HTR-8/SVneo (cell line): ENCODE data around the gene SRF.

ENCODE experiments used
- DNase-seq: peaks from one replicate; pipeline ENCODE4 v3.0.0; 2011; ENCODE audit warnings: low spot score, mixed read lengths; ENCODE audit not compliant: insufficient read length
- FAIRE-seq: peaks from 2 replicates; lab custom pipeline; 2011; peaks lifted over from hg19 to GRCh38; lab: Jason Lieb, UNC

Gene SRF

DNA sequence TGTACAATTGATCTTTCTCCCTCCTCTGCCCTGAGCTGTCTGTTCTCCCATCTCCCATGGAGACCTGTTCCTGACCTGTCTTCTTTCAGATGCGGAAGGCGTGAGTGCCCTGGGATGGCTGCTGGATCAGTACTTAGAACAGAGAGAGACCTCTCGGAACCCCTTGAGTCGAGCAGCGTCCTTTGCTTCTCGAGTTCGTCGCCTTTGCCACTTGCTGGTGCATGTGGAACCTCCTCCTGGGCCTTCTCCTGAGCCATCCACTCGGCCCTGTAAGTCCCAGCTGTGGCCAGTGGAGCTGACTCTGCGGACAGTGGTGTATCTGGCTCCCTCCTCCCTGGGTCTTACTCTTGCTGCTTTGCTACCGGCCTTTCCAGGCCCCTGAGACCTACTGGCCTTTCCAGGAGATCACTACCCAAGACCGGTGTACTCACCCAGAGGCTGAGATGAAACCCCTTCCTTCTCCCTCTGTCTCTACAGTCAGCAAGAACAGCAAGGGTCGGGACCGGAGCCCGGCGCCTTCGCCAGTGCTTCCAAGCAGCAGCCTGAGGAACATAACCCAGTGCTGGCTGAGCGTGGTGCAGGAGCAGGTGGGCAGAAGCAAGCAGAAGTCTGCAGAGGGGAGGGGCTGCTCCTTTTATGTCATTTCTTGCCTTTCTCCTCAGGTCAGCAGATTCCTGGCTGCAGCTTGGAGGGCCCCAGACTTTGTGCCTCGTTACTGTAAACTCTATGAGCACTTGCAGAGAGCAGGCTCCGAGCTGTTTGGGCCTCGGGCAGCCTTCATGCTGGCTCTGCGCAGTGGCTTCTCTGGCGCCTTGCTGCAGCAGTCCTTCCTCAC lies 33.4 kb downstream of the SRF start:
- DNase-seq (no peak), FAIRE-seq (no peak)

DNA sequence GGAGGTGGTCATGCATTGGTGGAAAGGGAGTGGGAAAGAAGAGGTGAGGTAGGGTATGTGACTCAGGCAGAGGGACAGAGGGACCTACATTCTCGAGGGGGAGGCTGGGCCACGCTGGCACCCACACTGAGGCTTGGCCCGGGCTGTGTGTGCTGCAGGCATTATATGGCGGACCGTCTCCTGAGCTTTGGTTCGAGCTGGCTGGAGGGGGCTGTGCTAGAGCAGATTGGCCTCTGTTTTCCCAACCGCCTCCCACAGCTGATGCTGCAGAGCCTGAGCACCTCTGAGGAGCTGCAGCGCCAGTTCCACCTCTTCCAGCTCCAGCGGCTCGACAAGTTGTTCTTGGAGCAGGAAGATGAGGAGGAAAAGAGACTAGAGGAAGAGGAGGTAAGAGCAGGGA lies 34.8 kb downstream of the SRF start:
- no peak for DNase-seq
- no peak for FAIRE-seq

DNA sequence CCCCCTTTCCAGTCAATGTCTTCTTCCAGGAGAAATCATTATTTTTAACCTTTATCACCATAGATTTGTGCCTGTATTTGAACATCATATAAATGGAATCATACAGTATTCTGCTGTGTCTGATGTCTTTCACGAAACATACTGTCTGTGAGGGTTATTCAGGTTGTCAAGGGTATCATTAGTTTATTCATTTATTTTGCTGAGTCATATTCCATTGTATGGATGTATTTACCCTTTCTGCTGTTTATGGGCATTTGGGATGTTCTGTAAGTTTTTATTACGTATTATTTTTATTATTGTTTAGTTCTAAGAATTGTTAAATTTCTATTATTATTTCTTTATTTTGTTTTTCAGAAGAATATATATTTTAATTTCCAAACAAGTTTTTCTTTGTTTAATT lies 36.2 kb downstream of the SRF start:
- FAIRE-seq (no peak), DNase-seq (no peak)

DNA sequence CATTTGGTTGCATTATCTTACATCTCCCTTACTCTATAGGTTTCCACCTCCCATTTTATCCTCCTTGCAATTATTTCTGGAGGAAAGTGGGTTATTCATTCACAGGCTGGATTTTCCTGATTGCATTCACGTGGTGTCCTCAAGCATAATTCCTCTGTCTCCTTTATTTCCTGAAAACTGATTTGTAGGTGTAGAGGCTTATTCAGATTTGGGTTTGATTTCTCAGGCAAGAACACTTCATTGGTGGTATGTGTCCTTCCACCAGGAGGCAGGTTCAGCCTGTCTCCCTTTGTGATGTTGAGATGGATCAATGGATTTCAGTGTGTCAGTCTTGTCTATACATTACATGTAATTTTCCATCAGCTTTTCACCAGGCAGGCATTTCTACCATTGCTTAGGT lies 40.9 kb downstream of the SRF start:
- FAIRE-seq (no peak), DNase-seq (no peak)

DNA sequence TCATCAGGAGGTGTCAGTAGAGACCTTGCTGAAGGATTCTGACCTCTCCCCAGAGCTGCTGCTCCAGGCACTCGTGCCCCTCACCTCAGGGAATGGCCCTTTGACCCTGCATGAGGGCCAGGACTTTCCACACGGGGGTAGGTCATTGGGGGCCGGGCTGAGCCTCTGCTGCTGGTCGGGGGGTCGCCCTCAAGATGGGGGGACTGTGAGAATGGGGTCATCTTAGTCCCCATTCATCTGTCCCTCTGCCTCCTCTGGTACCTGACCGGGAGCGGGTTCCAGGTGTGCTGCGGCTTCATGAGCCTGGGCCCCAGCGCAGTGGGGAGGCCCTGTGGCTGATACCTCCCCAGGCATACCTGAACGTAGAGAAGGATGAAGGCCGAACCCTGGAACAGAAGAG lies 42.4 kb downstream of the SRF start:
- DNase-seq = no peak

DNA sequence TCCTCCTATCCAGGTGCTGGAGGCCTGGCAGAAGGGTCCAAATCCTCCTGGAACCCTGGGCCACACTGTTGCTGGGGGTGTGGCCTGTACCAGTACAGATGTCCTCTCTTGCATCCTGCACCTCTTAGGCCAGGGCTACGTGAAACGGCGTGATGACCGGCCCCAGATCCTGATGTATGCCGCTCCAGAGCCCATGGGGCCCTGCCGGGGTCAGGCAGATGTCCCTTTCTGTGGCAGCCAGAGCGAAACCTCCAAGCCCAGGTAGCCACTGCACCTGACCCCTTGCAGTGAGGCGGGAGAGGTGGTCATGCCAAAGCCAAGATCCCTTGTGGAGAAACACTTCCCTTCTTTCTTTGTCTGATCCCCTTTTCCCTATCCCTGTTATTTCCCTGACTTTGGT lies 44.0 kb downstream of the SRF start:
- DNase-seq = no peak
- no peak for FAIRE-seq

More for the DNA sequence above, 42.4 kb downstream of the SRF start:
- FAIRE-seq = no peak

DNA sequence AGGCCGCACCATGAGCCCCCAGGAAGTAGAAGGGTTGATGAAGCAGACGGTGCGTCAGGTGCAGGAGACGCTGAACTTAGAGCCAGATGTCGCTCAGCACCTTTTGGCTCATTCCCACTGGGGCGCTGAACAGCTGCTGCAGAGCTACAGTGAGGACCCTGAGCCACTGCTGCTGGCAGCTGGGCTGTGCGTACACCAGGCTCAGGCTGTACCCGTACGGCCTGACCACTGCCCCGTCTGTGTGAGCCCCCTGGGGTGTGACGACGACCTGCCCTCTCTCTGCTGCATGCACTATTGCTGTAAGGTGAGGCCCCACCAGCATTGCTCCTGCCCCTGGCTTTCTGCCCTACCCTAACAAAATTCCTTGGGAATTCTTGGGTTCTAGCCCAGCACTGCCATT lies 45.1 kb downstream of the SRF start:
- DNase-seq (no peak), FAIRE-seq (no peak)

DNA sequence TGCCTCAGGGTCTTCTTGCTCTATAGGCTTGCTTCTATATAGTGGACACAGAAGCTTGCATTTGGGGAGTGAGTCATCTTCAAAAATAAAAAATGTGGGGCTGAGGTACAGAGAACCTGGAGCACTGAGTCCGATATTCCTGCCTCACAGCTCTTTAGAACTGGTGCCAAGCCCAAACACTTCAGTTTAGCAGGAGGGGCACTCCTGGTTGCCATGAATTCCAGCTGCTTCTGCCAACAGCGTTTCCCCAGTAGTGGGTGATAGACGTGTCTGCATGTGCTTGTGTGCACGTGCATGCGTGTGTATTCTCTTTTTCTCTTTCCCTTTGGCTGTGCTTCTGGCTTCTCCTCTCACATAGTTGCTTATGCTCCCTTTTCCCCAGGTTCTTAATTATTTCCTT lies 46.3 kb downstream of the SRF start:
- no peak for DNase-seq
- no peak for FAIRE-seq

DNA sequence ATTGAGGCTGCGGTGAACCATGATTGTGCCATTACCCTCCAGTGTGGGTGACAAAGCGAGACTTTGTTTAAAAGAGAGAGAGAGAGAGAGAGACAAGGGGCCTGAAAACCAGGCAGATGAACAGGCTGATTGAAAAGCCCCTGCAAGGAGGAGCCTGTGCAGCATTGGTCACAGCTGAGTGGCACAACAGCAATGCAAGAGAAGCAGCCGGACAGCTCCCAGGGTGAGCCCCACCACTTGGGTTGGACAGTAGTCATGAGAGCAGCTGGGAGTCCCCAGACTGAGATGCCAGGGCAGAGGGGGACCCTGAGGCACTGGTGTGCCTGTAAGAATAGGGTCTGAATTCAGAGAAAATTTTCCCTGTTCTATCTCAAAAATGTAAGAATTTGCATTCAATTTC lies 48.0 kb downstream of the SRF start:
- no peak for DNase-seq
- no peak for FAIRE-seq

DNA sequence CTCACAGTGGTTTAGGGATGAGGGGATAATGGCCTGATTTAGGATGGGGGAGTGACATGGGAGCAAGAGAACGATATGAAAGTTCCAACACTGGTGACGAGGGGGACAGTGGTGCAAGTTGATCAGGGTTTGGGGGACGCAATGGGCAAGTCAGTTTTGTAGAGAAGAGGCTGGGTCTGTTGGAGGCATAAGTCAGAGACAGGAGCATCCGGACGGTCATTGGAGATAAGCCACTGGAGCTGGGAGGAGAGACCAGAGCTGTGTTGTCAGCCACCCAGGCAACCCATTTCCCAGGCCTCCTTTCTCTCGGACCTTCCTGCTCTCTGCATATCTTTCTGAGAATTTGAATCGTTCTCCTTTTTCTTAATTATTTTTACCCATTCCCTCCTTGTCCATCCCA lies 48.7 kb downstream of the SRF start:
- no peak for FAIRE-seq

DNA sequence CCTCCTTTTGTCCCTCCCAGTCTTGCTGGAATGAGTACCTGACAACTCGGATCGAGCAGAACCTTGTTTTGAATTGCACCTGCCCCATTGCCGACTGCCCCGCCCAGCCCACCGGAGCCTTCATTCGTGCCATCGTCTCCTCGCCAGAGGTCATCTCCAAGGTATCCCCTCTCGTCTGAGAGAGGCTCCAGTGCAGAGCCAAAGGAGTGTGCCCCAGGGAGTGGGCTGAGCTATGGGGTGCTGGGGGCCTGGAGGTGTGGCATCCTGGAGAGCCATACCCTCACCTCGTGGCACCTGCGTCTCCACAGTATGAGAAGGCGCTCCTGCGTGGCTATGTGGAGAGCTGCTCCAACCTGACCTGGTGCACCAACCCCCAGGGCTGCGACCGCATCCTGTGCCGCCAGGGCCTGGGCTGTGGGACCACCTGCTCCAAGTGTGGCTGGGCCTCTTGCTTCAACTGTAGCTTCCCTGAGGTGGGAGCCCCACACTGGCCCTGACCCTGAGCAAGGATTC lies 49.4 kb downstream of the SRF start:
- no peak for FAIRE-seq

More for the DNA sequence above, 48.7 kb downstream of the SRF start:
- no peak for DNase-seq

DNA sequence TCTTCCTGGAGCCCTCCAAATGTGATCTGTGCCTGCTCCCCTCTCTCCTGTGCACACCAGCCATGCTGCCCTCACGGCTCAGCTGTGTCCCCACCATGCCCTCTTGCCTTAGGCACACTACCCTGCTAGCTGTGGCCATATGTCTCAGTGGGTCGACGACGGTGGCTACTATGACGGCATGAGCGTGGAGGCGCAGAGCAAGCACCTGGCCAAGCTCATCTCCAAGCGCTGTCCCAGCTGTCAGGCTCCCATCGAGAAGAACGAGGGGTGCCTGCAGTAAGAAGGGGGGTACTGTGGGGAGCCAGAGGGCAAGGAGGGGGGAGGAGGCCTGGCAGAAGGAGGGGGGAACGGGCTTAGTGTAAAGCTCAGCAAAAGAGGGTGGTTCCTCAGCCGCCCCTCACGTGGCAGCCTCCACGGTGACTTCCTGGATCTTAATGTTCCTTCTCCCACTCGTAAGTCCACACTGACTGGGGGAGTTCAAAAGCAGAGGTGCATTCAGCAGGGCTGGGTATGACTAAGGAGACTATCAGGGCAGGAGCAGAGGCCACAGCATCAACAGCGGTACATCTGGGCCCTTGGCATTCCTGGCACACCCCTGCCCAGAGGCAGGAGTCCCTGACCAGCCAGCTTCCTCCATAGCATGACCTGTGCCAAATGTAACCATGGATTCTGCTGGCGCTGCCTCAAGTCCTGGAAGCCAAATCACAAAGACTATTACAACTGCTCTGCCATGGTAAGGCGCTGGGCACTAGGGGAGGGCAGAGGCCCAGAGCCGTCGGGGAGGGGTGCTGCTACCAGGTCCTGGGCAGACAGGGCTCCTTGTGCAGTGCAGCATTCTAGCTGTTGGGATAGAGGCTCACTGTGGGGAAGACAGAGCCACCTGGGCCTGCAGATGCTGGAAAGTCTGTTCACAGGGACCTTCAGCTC lies 50.2 kb downstream of the SRF start:
- DNase-seq (no peak), FAIRE-seq (no peak)

More for the DNA sequence above, 49.4 kb downstream of the SRF start:
- no peak for DNase-seq

DNA sequence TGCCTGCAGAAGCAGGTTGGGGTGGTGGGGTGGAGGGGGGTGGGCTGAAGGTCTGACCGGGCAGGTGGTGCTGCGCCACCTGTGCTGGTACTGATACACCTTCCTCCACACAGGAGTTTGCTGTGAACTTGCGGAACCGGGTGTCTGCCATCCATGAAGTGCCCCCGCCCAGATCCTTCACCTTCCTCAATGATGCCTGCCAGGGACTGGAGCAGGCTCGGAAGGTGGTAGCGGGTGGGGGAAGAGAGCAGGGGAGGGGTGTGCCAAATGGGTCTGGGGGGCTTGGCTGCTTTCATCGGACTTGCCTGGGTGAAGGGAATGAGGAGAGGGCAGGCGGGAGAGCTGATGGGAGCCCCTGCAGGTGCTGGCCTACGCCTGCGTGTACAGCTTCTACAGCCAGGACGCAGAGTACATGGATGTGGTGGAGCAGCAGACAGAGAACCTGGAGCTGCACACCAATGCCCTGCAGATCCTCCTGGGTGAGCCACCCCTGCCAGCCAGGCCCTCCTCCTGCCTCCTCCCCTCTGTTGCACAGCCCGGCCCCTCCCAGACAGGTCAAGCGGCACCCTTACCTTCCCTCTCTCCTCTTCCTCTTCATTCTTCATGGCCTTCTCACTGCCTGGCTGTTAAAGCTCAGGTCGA lies 51.5 kb downstream of the SRF start:
- no peak for FAIRE-seq
- no peak for DNase-seq

DNA sequence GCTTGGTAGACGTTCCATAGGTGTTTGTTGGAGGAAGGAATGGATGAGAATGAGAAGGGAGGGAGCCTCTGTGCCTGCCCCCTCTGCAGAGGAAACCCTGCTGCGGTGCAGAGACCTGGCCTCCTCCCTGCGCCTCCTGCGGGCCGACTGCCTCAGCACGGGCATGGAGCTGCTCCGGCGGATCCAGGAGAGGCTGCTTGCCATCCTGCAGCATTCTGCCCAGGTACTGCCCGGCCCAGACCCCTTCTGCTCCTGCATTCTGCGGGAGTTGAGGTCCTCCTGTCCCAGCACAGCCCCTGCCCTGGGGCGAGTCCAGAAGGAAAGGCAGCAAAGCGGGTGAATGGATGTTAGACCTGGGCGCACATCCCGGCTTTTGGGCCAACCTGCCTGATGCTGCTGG lies 52.1 kb downstream of the SRF start:
- FAIRE-seq (no peak), DNase-seq (no peak)

DNA sequence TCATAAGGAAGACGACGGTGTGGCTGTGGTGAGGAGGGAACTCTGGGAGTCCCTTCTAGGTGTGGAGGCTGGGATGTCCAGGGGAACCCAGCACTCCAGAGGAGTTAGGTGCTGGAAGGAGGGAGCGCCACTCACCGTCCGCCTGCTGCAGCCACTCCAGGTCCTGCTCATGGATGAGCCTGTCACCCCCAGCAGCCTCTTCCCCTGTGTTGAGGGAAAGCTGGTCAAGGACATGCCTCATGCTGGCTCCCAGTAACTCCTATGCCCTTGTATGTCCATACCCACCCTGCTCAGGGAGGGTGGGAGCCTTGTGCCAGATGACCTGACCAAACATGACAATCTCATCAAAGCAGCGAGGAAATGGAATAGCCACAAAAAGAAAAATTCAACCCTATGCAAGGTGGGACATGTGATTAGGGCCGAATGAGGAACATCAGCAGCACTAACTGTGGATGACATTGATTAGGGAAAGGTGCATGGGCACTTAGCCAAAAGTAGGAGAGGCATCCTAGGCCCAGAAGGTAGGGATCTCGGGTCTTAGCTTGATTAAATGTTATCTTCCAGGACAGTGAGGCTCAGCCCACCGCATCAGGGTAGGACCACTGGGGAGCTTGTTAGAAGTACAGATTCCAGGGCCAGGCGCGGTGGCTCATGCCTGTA lies 55.3 kb downstream of the SRF start:
- DNase-seq (no peak), FAIRE-seq (no peak)

DNA sequence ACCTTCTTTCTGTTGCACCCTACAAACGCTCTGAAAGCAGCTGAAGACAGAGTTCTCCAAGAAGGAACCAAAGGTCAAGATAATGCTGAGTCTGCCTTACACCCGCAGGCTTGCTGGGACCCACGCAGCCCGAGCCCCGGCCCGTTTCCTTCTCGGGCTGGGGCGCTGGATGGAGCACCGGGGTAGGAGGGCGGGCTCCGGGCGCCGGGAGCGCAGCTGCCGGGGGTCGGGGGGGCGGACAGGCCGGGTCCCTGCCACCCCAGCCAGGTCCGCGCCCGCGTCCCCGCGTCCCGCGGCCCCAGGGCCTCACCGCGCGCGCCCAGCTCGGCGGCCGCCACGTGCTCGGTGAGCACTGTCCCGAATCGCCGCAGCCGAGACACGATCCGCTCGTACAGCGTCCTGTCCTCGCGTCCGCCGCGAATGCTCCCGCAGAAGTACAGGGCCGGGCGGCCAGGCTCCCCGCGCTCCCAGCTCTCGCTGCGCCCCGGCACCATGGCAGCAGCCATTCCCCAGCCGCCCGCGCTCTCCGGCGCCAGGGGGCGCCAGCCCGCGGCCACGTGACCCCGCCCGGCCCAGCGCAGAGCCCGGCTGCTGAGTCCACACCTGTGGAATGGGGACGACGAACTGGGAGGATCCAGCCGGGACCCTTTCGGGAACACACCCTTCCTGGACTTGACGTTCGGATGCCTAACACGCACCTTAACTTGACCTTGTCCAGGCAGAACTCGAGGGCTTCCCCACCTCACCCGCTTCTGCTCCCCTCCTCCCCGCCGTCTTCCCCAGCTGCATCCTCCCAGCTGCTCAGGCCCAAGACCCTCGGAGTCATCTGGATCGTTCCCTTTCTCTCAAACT lies 58.1 kb downstream of the SRF start, which contains the start of gene DNPH1:
DNPH1 (minus strand) TSS at position 531 of the 852 bp plus-strand sequence; CDS start at position 506, 25 bp downstream.
- peak; percentile 4 for FAIRE-seq
- DNase-seq = peak; percentile 82

DNA sequence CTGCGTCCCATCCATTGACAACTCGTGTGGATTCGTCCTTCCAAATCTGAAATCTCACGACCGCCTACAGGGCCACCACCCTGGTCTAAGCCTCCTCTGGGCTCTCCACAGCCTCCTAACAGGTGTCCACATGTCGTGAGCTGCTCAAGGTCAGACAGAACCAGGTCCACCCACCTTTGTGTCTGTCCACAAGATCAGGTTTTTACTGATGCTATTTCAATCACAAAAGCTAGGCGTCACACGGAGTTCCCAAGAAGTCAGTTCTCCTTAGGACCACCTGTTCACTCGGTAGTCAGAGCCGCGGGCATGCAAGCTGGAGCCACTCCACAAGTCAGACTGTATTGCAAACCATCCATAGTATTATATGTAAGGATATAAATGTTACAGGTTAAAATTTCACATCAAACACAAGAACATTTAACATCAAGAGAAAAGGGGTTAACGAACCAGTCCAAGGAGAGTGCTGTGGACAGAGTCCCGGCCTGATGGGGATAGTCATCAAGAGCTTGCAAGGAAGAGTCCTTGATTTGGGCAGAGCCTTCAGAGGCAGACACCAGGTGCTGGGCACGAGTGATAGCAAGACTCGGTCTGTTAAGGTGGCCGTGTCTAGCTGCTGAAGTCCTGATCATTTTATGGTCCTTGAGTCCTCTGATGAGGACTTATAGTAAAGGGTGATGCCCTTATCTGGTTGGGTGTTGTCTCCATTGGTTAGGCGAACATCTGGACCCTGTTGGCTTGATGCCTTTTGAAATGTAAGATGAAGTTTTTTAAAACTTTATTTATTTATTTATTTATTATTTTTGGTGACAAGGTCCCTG lies 58.9 kb downstream of the SRF start:
- no peak for DNase-seq
- FAIRE-seq = no peak

DNA sequence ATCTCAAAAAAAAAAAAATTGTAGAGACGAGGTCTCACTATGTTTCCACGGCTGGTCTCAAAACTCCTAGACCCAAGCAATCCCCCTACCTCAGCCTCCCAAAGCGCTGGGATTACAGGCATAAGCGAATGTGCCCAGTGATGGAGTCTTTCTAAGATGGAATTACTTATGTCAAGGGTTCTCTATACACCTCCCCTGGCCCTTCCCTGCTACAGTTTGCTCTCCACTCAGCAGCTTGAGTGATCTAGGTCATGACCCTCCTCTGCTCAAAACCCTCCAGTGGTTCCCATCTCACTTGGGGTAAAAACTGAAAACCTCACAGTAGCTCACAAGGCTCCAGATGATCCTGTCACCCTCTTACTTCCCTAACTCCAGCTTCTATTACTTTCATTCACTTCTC lies 60.0 kb downstream of the SRF start:
- FAIRE-seq (no peak), DNase-seq (no peak)
